HG03439 (cell line): ENCODE results near the gene MYCBP2.

Source experiments
- ATAC-seq: cut with Tn5 transposase; IDR thresholded peaks from one replicate; pipeline ENCODE4 v1.9.1; 2021; ENCODE audit warnings: mild to moderate bottlenecking, moderate library complexity; ENCODE audit not compliant: unreplicated experiment

Gene MYCBP2

GRCh38 chr13:77105051-77105450 lies 221.8 kb downstream of the MYCBP2 start:
- ATAC-seq, result no peak

- ATAC-seq, result no peak
Observed at GRCh38 chr13:77099415-77099814, 227.5 kb downstream of the MYCBP2 start.

- ATAC-seq, result no peak
Observed at GRCh38 chr13:77095288-77095687, 231.6 kb downstream of the MYCBP2 start.

- no peak for ATAC-seq
Observed at GRCh38 chr13:77094773-77095172, 232.1 kb downstream of the MYCBP2 start.

GRCh38 chr13:77093735-77094134 lies 233.2 kb downstream of the MYCBP2 start:
- ATAC-seq, result no peak

- no peak for ATAC-seq
Observed at GRCh38 chr13:77084755-77085154, 242.1 kb downstream of the MYCBP2 start.

- no peak for ATAC-seq
Observed at GRCh38 chr13:77079902-77080413, 246.9 kb downstream of the MYCBP2 start.

GRCh38 chr13:77067519-77067918 lies 259.4 kb downstream of the MYCBP2 start:
- no peak for ATAC-seq

- ATAC-seq, result no peak
Observed at GRCh38 chr13:77065461-77066147, 261.3 kb downstream of the MYCBP2 start.

- ATAC-seq, result no peak
Observed at GRCh38 chr13:77062097-77062496, 264.8 kb downstream of the MYCBP2 start.

GRCh38 chr13:77061362-77061761 lies 265.5 kb downstream of the MYCBP2 start:
- no peak for ATAC-seq

GRCh38 chr13:77056886-77057285 lies 270.0 kb downstream of the MYCBP2 start:
- no peak for ATAC-seq

- no peak for ATAC-seq
Observed at GRCh38 chr13:77056382-77056781, 270.5 kb downstream of the MYCBP2 start.

GRCh38 chr13:77055158-77055557 lies 271.7 kb downstream of the MYCBP2 start:
- no peak for ATAC-seq

- no peak for ATAC-seq
Observed at GRCh38 chr13:77053192-77053591, 273.7 kb downstream of the MYCBP2 start.

- ATAC-seq, result no peak
Observed at GRCh38 chr13:77048681-77049080, 278.2 kb downstream of the MYCBP2 start.

GRCh38 chr13:77047649-77048343 lies 279.1 kb downstream of the MYCBP2 start:
- ATAC-seq, result no peak

- ATAC-seq, result no peak
Observed at GRCh38 chr13:77042566-77043177, 284.2 kb downstream of the MYCBP2 start.

- no peak for ATAC-seq
Observed at GRCh38 chr13:77040835-77041234, 286.1 kb downstream of the MYCBP2 start.

GRCh38 chr13:77040076-77040475 lies 286.8 kb downstream of the MYCBP2 start:
- no peak for ATAC-seq

- no peak for ATAC-seq
Observed at GRCh38 chr13:77038907-77039480, 287.9 kb downstream of the MYCBP2 start.

- no peak for ATAC-seq
Observed at GRCh38 chr13:77036279-77036678, 290.6 kb downstream of the MYCBP2 start.
